GM19324 (cell line): ENCODE data around the gene CAMK2A.

Experiments
- ATAC-seq: cut with Tn5 transposase; IDR thresholded peaks from one replicate; pipeline ENCODE4 v1.9.1; 2021; ENCODE audit warnings: mild to moderate bottlenecking, moderate library complexity; ENCODE audit not compliant: unreplicated experiment, low FRiP score

CAMK2A gene

GRCh38 chr5:150317048-150318003, 27.8 kb upstream of the CAMK2A start:
- ATAC-seq, result no peak

- ATAC-seq, result no peak
These were observed 26.7 kb upstream of the CAMK2A start for GRCh38 chr5:150316320-150316719.

- ATAC-seq, result no peak
These were observed 25.7 kb upstream of the CAMK2A start for GRCh38 chr5:150315245-150315644.

GRCh38 chr5:150313921-150314716, 24.5 kb upstream of the CAMK2A start:
- no peak for ATAC-seq

GRCh38 chr5:150313501-150313900, 23.9 kb upstream of the CAMK2A start:
- no peak for ATAC-seq

- no peak for ATAC-seq
These were observed 22.9 kb upstream of the CAMK2A start for GRCh38 chr5:150312518-150312917.

GRCh38 chr5:150311015-150311692, 21.6 kb upstream of the CAMK2A start:
- no peak for ATAC-seq

- ATAC-seq, result no peak
These were observed 20.7 kb upstream of the CAMK2A start for GRCh38 chr5:150310246-150310645.

GRCh38 chr5:150309886-150310239, 20.3 kb upstream of the CAMK2A start:
- no peak for ATAC-seq

- ATAC-seq, result no peak
These were observed 19.7 kb upstream of the CAMK2A start for GRCh38 chr5:150309101-150309885.

- ATAC-seq, result no peak
These were observed 18.2 kb upstream of the CAMK2A start for GRCh38 chr5:150307617-150308426.

- no peak for ATAC-seq
These were observed 17.2 kb upstream of the CAMK2A start for GRCh38 chr5:150306775-150307174.

- no peak for ATAC-seq
These were observed 16.0 kb upstream of the CAMK2A start for GRCh38 chr5:150305557-150305956.

GRCh38 chr5:150305095-150305494, 15.5 kb upstream of the CAMK2A start:
- no peak for ATAC-seq

- ATAC-seq, result no peak
These were observed 15.0 kb upstream of the CAMK2A start for GRCh38 chr5:150304481-150305081.

- no peak for ATAC-seq
These were observed 14.2 kb upstream of the CAMK2A start for GRCh38 chr5:150303660-150304386.

GRCh38 chr5:150303070-150303615, 13.6 kb upstream of the CAMK2A start:
- no peak for ATAC-seq
